NB4 (cell line): ENCODE data around the gene NDUFS6.

Experiments
- DNase-seq: peaks from one replicate; pipeline ENCODE4 v3.0.0; 2010; ENCODE audit warnings: low read depth
- H3K4me3 ChIP-seq: one replicate; pipeline ENCODE4 v1.5.1; 2011; ENCODE audit warnings: mild to moderate bottlenecking, low read depth, low read length, moderate library complexity
- MYC ChIP-seq: IDR thresholded peaks from 2 replicates; pipeline ENCODE4 v1.6.1; 2011; ENCODE audit warnings: low read depth, low read length
- POLR2A ChIP-seq: IDR thresholded peaks from 2 replicates; pipeline ENCODE4 v1.6.1; 2011; ENCODE audit warnings: mild to moderate bottlenecking; ENCODE audit not compliant: insufficient read length; ENCODE audit errors: extremely low read depth
- TF ChIP-seq, protein P1 (sequence below): IDR thresholded peaks from one replicate; pipeline ENCODE4 v1.5.1; 2012; ENCODE audit warnings: low read depth, low read length
- TF ChIP-seq, protein P2 (sequence below): IDR thresholded peaks from 2 replicates; pipeline ENCODE4 v1.6.1; 2011; ENCODE audit warnings: low read depth, low read length

The NDUFS6 gene

DNA sequence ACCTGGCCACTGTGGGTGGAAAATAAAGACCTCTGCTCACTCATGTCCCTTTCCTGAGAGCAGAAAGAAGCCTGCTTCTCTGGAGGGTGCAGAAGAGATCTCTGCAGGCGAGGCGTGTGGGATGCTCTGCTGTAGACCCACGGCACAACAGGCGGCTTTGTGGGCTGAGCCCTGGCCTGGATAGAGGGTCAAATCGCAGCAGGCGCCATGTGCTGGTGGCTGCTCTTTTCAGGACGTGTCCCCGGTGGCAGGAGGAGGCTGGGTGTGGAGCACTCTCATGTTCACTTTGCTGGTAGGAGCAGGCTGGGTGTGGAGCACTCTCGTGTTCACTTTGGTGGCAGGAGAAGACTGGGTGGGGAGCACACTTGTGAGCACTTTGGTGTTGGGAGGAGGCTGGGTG lies 46.4 kb downstream of the NDUFS6 start:
- H3K4me3 ChIP-seq: no peak overlapping the region
- TF ChIP-seq, protein P1, sequence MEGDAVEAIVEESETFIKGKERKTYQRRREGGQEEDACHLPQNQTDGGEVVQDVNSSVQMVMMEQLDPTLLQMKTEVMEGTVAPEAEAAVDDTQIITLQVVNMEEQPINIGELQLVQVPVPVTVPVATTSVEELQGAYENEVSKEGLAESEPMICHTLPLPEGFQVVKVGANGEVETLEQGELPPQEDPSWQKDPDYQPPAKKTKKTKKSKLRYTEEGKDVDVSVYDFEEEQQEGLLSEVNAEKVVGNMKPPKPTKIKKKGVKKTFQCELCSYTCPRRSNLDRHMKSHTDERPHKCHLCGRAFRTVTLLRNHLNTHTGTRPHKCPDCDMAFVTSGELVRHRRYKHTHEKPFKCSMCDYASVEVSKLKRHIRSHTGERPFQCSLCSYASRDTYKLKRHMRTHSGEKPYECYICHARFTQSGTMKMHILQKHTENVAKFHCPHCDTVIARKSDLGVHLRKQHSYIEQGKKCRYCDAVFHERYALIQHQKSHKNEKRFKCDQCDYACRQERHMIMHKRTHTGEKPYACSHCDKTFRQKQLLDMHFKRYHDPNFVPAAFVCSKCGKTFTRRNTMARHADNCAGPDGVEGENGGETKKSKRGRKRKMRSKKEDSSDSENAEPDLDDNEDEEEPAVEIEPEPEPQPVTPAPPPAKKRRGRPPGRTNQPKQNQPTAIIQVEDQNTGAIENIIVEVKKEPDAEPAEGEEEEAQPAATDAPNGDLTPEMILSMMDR: no peak
- TF ChIP-seq POLR2A (no peak), MYC (no peak)
- TF ChIP-seq, protein P2, sequence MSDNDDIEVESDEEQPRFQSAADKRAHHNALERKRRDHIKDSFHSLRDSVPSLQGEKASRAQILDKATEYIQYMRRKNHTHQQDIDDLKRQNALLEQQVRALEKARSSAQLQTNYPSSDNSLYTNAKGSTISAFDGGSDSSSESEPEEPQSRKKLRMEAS: no peak
- no peak for DNase-seq

DNA sequence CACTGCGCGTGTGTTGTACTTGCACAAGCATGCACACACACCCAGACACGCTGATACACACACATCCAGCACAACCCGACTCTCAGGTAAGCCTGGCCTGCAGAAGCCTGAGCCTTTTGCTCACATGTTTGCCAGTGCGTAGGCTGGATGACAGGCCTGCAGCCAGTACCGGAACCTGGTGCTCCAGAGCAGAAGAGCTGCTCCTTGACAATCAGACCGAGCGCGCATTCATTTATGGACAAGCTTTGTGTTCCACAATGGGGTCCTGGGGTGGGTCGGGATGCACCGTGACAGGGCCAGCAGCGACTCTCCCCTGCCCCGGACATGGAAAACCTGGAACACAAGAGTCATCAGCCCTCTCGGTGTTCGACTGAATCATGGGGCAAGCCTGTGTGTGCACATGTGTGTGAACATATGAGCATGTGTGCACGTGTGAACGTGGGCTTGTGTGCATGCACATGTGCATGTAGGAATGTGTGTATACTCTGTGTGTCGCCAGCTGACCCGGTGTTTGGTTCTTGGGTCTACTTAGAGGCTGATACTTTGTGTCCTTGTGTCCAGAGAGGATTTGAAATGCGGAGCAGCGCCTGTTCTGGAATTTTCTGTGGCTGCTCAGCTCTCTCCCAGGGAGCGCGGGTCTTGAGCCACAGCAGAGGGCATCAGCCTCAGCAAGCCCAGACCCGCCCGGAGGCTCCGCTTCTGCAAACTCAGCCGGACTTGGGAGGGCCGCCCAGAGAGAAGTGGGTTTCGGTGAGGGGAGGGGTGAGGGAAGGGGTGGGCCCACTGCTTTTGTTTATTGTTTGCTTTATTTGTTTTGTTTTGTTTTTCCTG lies 49.3 kb downstream of the NDUFS6 start:
- TF ChIP-seq, protein P1: no peak
- TF ChIP-seq POLR2A (no peak), MYC (no peak)
- TF ChIP-seq, protein P2: no peak
- DNase-seq: no peak
- H3K4me3 ChIP-seq: no peak overlapping the region

DNA sequence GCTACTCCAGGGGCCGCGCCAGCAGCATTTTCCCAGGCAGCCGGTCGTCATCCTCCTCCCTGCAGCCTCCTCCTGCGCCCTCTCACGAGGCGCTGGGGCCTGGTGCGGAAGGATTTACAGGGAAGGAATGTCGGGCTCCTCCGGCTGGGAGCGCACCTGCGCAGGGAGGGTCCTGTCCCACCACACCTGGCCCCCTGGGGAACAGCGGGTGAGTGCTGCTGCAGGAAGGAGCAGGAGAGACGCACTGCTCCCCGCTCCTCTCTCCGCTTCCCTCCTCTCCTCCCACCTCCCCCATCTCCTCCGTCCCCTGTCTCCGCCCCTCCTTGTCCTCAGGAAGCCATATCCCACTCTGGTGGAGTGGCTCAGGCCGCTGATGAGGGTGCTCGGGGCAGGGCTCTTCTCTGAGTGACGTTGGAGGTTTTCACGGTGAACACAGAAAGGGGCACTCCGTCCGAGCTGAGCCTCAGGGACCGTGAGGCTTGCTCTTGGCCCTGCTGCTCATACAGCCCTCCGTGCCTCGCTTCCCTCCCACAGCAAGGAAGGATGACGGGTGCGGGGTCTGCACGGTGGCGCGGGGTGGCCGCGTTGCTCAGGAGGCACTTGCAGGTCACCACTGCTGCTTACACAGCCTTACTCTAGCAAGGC lies 50.2 kb downstream of the NDUFS6 start:
- no peak for DNase-seq
- TF ChIP-seq POLR2A (no peak), MYC (no peak)
- TF ChIP-seq, protein P1: no peak
- TF ChIP-seq, protein P2: no peak
- no peak overlapping the region for H3K4me3 ChIP-seq

DNA sequence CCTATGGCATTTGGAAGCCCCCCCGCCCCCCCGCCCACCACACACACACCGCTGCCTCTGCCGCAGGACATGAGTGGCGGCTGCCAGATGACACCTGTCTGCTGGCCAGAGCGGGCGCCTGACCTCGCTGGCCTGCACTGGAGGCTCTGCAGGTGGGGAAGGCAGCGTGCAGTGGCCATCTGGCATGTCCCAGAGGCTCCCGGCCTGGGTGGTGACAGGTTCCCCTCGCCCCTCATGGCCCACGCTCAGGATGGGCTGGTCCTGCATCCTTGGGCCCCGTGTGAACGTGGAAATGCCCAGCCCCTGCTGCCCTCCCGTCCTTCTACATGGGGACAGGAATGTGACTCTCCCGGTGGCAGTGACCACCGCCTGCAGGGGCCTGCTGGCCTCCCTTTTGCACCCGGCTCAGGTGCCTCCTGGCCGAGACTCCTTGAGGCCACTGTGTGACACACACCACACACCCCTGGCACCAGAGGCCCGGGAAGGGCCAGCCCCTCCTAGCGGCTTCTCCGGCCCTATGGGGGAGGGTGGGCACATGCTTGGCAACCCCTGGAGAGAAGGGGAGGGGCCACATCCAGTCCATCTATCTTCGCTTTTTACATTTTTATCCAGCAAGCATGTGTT lies 51.2 kb downstream of the NDUFS6 start:
- TF ChIP-seq MYC (no peak), POLR2A (no peak)
- TF ChIP-seq, protein P1: no peak
- TF ChIP-seq, protein P2: no peak
- no peak for DNase-seq
- H3K4me3 ChIP-seq: no peak overlapping the region

DNA sequence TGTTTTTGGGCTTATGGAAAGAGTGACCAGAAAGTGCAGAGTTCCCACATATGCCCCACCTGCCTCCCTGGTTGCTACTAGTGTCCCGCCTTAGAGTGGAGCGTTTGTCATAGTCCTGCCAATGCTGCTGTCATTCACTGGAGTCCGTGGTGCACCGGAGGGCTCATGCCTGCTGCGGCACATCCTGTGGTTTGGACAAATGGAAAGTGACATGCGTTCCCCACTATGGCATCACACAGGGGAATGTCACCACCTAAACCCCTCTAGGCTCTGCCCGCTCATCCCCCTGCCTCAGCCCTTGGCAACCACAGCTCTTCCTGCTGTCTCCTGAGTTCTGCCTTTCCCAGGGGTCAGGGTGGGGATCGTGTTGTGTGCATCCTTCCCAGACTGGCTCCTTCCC lies 52.3 kb downstream of the NDUFS6 start:
- no peak overlapping the region for H3K4me3 ChIP-seq
- no peak for DNase-seq
- TF ChIP-seq, protein P1: no peak
- TF ChIP-seq POLR2A: no peak
- TF ChIP-seq, protein P2: no peak
- no peak for TF ChIP-seq MYC
